Liver (tissue), 3 donors: ENCODE measurements around the gene CABLES1.

Source experiments
- CTCF ChIP-seq: fragments of 150-350 bp; IDR thresholded peaks from 2 replicates; pipeline ENCODE4 v1.5.1; 2017; ENCODE audit warnings: improper control_type of control experiment, low read depth, low read length; ENCODE audit not compliant: missing input control
- FOXA1 ChIP-seq: IDR thresholded peaks from 2 replicates; pipeline ENCODE4 v1.6.1; 2016; ENCODE audit warnings: antibody characterized with exemption
- JUND ChIP-seq, 2 donors: IDR thresholded peaks; 2 replicates each; pipeline ENCODE4 v1.6.1; 2016; ENCODE audit warnings: antibody characterized with exemption in 2 of 2
- RAD21 ChIP-seq, 2 donors: IDR thresholded peaks; 2 replicates each; pipeline ENCODE4 v1.6.1; 2016; ENCODE audit warnings: antibody characterized with exemption in 2 of 2, mild to moderate bottlenecking in 2 of 2
- RXRA ChIP-seq, 2 donors: IDR thresholded peaks; 2 replicates each; pipeline ENCODE4 v1.6.1; 2017 to 2018; ENCODE audit warnings: antibody characterized with exemption in 2 of 2, mild to moderate bottlenecking in 1 of 2
- TAF1 ChIP-seq: conservative IDR thresholded peaks from 2 replicates; pipeline ENCODE4 v1.6.1; 2016; ENCODE audit warnings: antibody characterized with exemption, mild to moderate bottlenecking
- YY1 ChIP-seq: IDR thresholded peaks from 2 replicates; pipeline ENCODE4 v1.6.1; 2016; ENCODE audit warnings: antibody characterized with exemption, mild to moderate bottlenecking
- TF ChIP-seq, protein P1 (sequence below): IDR thresholded peaks from 2 replicates; pipeline ENCODE4 v1.6.1; 2016; ENCODE audit warnings: antibody characterized with exemption
- TF ChIP-seq, protein P2 (sequence below): IDR thresholded peaks from 2 replicates; pipeline ENCODE4 v1.6.1; 2016; ENCODE audit warnings: antibody characterized with exemption
- donor health status: healthy.
- donor health status: healthy.

DNA sequence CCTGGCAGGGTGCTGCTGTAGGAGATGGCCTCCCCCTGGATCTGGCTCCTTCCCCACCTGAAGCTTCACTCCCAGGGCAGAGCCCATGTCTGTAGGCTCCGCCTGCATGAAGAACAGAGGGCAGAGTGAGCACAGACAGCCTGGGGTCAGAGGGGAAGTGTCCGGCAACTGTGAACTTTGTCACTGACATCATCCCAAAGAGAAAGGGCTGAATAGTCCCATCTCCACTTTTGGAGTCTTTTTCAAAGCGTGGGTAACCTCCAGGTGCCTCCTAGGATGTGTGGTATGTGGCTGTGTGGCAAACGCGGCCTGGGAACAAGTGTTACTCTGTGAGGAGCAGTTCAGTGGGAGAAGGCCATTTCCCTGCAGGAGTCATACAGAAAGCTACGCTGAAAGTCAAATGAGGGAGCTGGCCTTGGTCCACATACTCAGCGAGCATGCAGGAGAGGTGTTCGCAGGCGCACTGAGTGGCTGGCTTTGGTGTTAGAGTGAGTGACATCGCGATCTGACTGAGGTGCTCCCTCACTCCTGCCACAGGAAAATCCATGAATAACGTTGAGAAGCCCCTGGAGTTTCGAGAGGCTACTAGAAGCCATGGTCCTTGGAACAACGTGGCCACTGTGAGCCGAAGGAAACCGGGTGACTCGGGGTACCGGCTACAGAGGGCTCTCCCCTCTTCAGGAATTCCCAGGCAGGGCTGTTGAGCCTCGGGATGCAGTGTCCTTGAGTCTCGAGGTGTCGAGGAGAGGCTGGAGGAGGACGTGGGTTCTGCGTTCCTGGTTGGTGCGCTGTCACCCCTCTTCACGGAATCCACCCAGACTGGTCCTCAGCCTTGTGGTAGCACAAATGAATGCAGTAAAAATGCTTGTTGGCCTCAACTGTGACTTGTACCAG is 54.7 kb downstream of the CABLES1 start:
- TF ChIP-seq CTCF (no peak), FOXA1 (no peak), TAF1 (peak; percentile 62), RAD21 (IDR thresholded peaks at IDR 0.05) (peak; percentile 45 to 52), RXRA (IDR thresholded peaks at IDR 0.05) (peak; percentile 75 to 79), YY1 (peak; percentile 74), JUND (IDR thresholded peaks at IDR 0.05) (peak; percentile 60 to 62)
- TF ChIP-seq, protein P1, sequence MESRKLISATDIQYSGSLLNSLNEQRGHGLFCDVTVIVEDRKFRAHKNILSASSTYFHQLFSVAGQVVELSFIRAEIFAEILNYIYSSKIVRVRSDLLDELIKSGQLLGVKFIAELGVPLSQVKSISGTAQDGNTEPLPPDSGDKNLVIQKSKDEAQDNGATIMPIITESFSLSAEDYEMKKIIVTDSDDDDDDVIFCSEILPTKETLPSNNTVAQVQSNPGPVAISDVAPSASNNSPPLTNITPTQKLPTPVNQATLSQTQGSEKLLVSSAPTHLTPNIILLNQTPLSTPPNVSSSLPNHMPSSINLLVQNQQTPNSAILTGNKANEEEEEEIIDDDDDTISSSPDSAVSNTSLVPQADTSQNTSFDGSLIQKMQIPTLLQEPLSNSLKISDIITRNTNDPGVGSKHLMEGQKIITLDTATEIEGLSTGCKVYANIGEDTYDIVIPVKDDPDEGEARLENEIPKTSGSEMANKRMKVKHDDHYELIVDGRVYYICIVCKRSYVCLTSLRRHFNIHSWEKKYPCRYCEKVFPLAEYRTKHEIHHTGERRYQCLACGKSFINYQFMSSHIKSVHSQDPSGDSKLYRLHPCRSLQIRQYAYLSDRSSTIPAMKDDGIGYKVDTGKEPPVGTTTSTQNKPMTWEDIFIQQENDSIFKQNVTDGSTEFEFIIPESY, result no peak
- TF ChIP-seq, protein P2, sequence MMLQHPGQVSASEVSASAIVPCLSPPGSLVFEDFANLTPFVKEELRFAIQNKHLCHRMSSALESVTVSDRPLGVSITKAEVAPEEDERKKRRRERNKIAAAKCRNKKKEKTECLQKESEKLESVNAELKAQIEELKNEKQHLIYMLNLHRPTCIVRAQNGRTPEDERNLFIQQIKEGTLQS, result peak; percentile 66
